Measurements from ENCODE around the gene SEZ6.

DNA sequence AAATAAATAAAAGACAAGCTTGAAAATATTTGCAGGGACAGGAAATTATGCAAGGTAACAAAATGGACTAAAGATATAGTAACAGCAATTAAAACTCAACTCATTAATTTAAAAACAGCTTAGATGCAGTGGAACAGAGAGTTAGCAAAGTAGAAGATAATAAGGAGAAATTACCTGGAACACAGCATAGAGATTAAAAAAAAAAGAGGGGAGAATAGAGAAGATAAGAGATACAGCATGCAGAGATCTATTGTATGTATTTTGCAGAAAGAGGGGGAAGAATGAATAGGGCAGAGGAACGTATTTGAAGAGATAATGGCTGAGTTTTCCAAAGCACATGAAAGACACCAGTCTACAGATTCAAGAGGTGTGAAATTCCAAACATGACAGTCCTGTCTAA is 28.7 kb upstream of the SEZ6 start:
- TF ChIP-seq CTCF (IDR thresholded peaks at IDR 0.05), result no peak
- no peak for TF ChIP-seq POLR2A (IDR thresholded peaks at IDR 0.05)

Measured in heart left ventricle (tissue), 13 donors.